GM12878 (cell line): ENCODE results near the gene GMDS. TPM values are rescaled to one million over a fixed set of nuclear protein-coding genes. Genes with fewer than 3 reads are reported as not detected.

Experiments
- ATAC-seq: fragments of 200-7000 bp; cut with Tn5 transposase; 3 replicates; pipeline ENCODE4 v1.9.1; 2020; ENCODE audit warnings: mild to moderate bottlenecking, moderate library complexity
- BruUV-seq: library from RNA; stranded (reverse); fragments of 400-500 nt; replicated peaks from 2 replicates; lab custom pipeline; 2021; lab: Mats Ljungman, UMichigan
- CTCF ChIA-PET: fragments of 300-600 bp; sonication (Branson Sonifier 250); formaldehyde crosslinking; extraction: SDS; loops from one replicate; lab custom pipeline; 2021; ENCODE audit warnings: inconsistent platforms; lab: Yijun Ruan, JAX
- POLR2A ChIA-PET: fragments of 350-600 bp; formaldehyde crosslinking; extraction: SDS; loops from one replicate; lab custom pipeline; 2021; ENCODE audit warnings: inconsistent platforms; lab: Charles Lee
- RAD21 ChIA-PET: fragments of 300-600 bp; sonication (Branson Sonifier 250); formaldehyde crosslinking; loops from one replicate; lab custom pipeline; 2023; ENCODE audit warnings: antibody characterized with exemption; ENCODE audit not compliant: unreplicated experiment; lab: Charles Lee
- SMC1A ChIA-PET: fragments of 300-600 bp; sonication (Branson Sonifier 250); formaldehyde crosslinking; loops from one replicate; lab custom pipeline; 2023; ENCODE audit not compliant: unreplicated experiment, uncharacterized antibody; lab: Charles Lee
- DNase-seq: peaks from one replicate; pipeline ENCODE4 v3.0.0-alpha.2; 2011; ENCODE audit warnings: low read depth, low spot score
- FAIRE-seq: peaks from 3 replicates; lab custom pipeline; 2011; peaks lifted over from hg19 to GRCh38; lab: Jason Lieb, UNC
- H2AFZ ChIP-seq: 2 replicates; pipeline ENCODE4 v1.6.0; 2011; ENCODE audit warnings: low read depth, low read length, control low read depth; ENCODE audit not compliant: control insufficient read depth
- H3K27ac ChIP-seq: 2 replicates; pipeline ENCODE4 v1.5.1; 2011; ENCODE audit warnings: control low read depth; ENCODE audit not compliant: control insufficient read depth, insufficient read depth
- H3K27me3 ChIP-seq, 2 experiments: replicated peaks in 1 of 2; 2 replicates each; pipeline versions ENCODE4 v1.6.0 to v1.6.1; 2011; ENCODE audit warnings: low read length in 1 of 2; ENCODE audit not compliant: control insufficient read depth in 2 of 2, insufficient read depth in 2 of 2
- H3K36me3 ChIP-seq, 2 experiments: 2 replicates each; pipeline ENCODE4 v1.5.1; 2011; ENCODE audit warnings: low read length in 1 of 2; ENCODE audit not compliant: control insufficient read depth in 2 of 2, insufficient read depth in 2 of 2
- H3K4me1 ChIP-seq: 2 replicates; pipeline ENCODE4 v1.6.1; 2011; ENCODE audit warnings: mild to moderate bottlenecking, low read length, moderate library complexity, mixed read lengths; ENCODE audit not compliant: control insufficient read depth, insufficient read depth
- H3K4me2 ChIP-seq: 2 replicates; pipeline ENCODE4 v1.6.0; 2011; ENCODE audit warnings: control low read depth; ENCODE audit not compliant: control insufficient read depth, insufficient read depth
- H3K4me3 ChIP-seq: fragments of 200-600 bp; sonication (generic); 2 replicates; pipeline ENCODE4 v1.5.1; 2016
- H3K79me2 ChIP-seq: 2 replicates; pipeline ENCODE4 v1.6.0; 2011; ENCODE audit warnings: low read length; ENCODE audit not compliant: control insufficient read depth, insufficient read depth
- H3K9ac ChIP-seq: 2 replicates; pipeline ENCODE4 v1.8.0; 2011; ENCODE audit warnings: low read length, control low read depth, mixed read lengths; ENCODE audit not compliant: control insufficient read depth, insufficient read depth
- H3K9me3 ChIP-seq: replicated peaks from 3 replicates; pipeline ENCODE4 v1.5.1; 2011; ENCODE audit warnings: mild to moderate bottlenecking, low read length; ENCODE audit not compliant: control insufficient read depth, insufficient read depth
- H4K20me1 ChIP-seq: 2 replicates; pipeline ENCODE4 v1.6.0; 2011; ENCODE audit not compliant: control insufficient read depth, insufficient read depth
- BCL11A ChIP-seq: IDR thresholded peaks from 2 replicates; pipeline ENCODE4 v1.6.1; 2011; ENCODE audit warnings: low read depth, low read length
- BCLAF1 ChIP-seq: fragments of 450-650 bp; IDR thresholded peaks from 2 replicates; pipeline ENCODE4 v1.6.1; 2017; ENCODE audit warnings: antibody characterized with exemption, mild to moderate bottlenecking, moderate library complexity
- CBX3 ChIP-seq: fragments of 200-600 bp; sonication (generic); IDR thresholded peaks from 2 replicates; pipeline ENCODE4 v1.6.1; 2016; ENCODE audit warnings: low read depth, borderline replicate concordance
- CREM ChIP-seq: IDR thresholded peaks from 2 replicates; pipeline ENCODE4 v1.6.1; 2014; ENCODE audit warnings: antibody characterized with exemption, low read depth
- DPF2 ChIP-seq: fragments of 450-650 bp; IDR thresholded peaks from 2 replicates; pipeline ENCODE4 v1.6.1; 2017; ENCODE audit warnings: mild to moderate bottlenecking
- EP300 ChIP-seq, 2 experiments: fragments of 150-350 bp in 1 of 2; IDR thresholded peaks; 2 replicates each; pipeline ENCODE4 v1.6.1; 2011 to 2012; ENCODE audit warnings: low read depth in 2 of 2, low read length in 2 of 2, borderline replicate concordance in 1 of 2, improper control_type of control experiment in 1 of 2, inconsistent platforms in 1 of 2; ENCODE audit not compliant: control insufficient read depth in 1 of 2
- GATAD2B ChIP-seq: fragments of 450-650 bp; conservative IDR thresholded peaks from 2 replicates; pipeline ENCODE4 v1.6.1; 2017; ENCODE audit warnings: low read depth, mild to moderate bottlenecking, moderate library complexity
- IRF3 ChIP-seq: fragments of 450-650 bp; IDR thresholded peaks from 2 replicates; pipeline ENCODE4 v1.6.1; 2014; ENCODE audit warnings: mild to moderate bottlenecking
- KLF5 ChIP-seq: fragments of 450-650 bp; IDR thresholded peaks from 2 replicates; pipeline ENCODE4 v1.6.1; 2014; ENCODE audit warnings: mild to moderate bottlenecking; ENCODE audit not compliant: partially characterized antibody
- MTA2 ChIP-seq: fragments of 450-650 bp; IDR thresholded peaks from 2 replicates; pipeline ENCODE4 v1.6.1; 2016; ENCODE audit warnings: low read depth, mild to moderate bottlenecking, moderate library complexity
- NFYA ChIP-seq: IDR thresholded peaks from 2 replicates; pipeline ENCODE4 v1.6.1; 2011; ENCODE audit warnings: low read depth, mild to moderate bottlenecking, low read length, improper control_type of control experiment, borderline replicate concordance
- NR2C1 ChIP-seq: fragments of 450-650 bp; IDR thresholded peaks from 2 replicates; pipeline ENCODE4 v1.6.1; 2017; ENCODE audit warnings: antibody characterized with exemption, mild to moderate bottlenecking, moderate library complexity
- PAX8 ChIP-seq: fragments of 450-650 bp; IDR thresholded peaks from 2 replicates; pipeline ENCODE4 v1.6.1; 2017; ENCODE audit warnings: mild to moderate bottlenecking, moderate library complexity
- POLR2AphosphoS2 ChIP-seq: IDR thresholded peaks from 2 replicates; pipeline ENCODE4 v1.6.1; 2011; ENCODE audit warnings: low read depth, mild to moderate bottlenecking, low read length, improper control_type of control experiment, moderate library complexity
- RAD51 ChIP-seq: fragments of 450-650 bp; IDR thresholded peaks from 2 replicates; pipeline ENCODE4 v1.6.1; 2016; ENCODE audit warnings: moderate library complexity, mild to moderate bottlenecking, inconsistent platforms
- SUPT20H ChIP-seq: IDR thresholded peaks from 2 replicates; pipeline ENCODE4 v1.6.1; 2011; ENCODE audit warnings: low read depth, mild to moderate bottlenecking, low read length, moderate library complexity, borderline replicate concordance; ENCODE audit not compliant: control insufficient read depth
- TAF1 ChIP-seq: IDR thresholded peaks from 2 replicates; pipeline ENCODE4 v1.6.1; 2011; ENCODE audit warnings: mild to moderate bottlenecking, low read depth, low read length, borderline replicate concordance
- TARDBP ChIP-seq: IDR thresholded peaks from 2 replicates; pipeline ENCODE4 v1.6.1; 2016; ENCODE audit warnings: borderline replicate concordance
- YBX1 ChIP-seq: fragments of 450-650 bp; IDR thresholded peaks from 2 replicates; pipeline ENCODE4 v1.6.1; 2016; ENCODE audit warnings: antibody characterized with exemption
- ZNF384 ChIP-seq: IDR thresholded peaks from 2 replicates; pipeline ENCODE4 v1.6.1; 2012; ENCODE audit warnings: low read depth, mild to moderate bottlenecking, low read length, improper control_type of control experiment, borderline replicate concordance
- WGBS: methylation state at CpG from one replicate; pipeline ENCODE4 v1.1.6; 2016; ENCODE audit warnings: low lambda C conversion rate; ENCODE audit not compliant: insufficient replicate concordance, insufficient coverage; ENCODE audit errors: missing lambda C conversion rate; 5-methylcytosine and 5-hydroxymethylcytosine counted together
- in situ Hi-C: fragments of 300-500 bp; cut with MboI; formaldehyde crosslinking; loops from 9 replicates; pipeline ENCODE4 v1.14.3; 2018; ENCODE audit warnings: mixed read lengths
- intact Hi-C: fragments of 100-400 bp; cut with micrococcal nuclease; formaldehyde crosslinking; loops from one replicate; pipeline ENCODE4 v1.14.2; 2022; ENCODE audit not compliant: unreplicated experiment
- polyA plus RNA-seq, 11 experiments: library from polyadenylated mRNA; depleted of rRNA in 4 of 11; unstranded in 6 of 11; stranded (reverse) in 5 of 11; fragments of >200 nt; fragmentation: Nextera tagmentation in 4 of 11; fragmentation: Illumina TruSeq in 1 of 11; extraction: Ambion mirVana in 4 of 11; extraction: Trizol in 1 of 11; gene quantifications; 1 replicate in 1 of 11; 2 replicates in 10 of 11; pipeline versions ENCODE4 v1.2.1 to v1.2.3, GENCODE V29; 2011 to 2016; ENCODE audit warnings: inconsistent platforms in 2 of 11, missing spikeins in 2 of 11, low read depth in 1 of 11
- total RNA-seq, 4 experiments: library from RNA; depleted of rRNA in 3 of 4; stranded (reverse); fragments of >200 nt in 3 of 4; fragmentation: Illumina TruSeq in 1 of 4; extraction: Trizol in 1 of 4; gene quantifications; 2 replicates each; pipeline versions ENCODE4 v1.2.1 to v1.2.3, GENCODE V29; 2013 to 2021
- TF ChIP-seq, protein P1 (sequence below): fragments of 450-650 bp; IDR thresholded peaks from 2 replicates; pipeline ENCODE4 v1.6.1; 2017; ENCODE audit warnings: borderline replicate concordance

The GMDS gene
- total and polyA plus RNA-seq, 10 of the 15 experiments (the other 5 are each of a cell fraction or from before 2014, with no cell fraction given) = 0.61 to 53.8 (median 29.3) TPM

- TF ChIP-seq CBX3 = no peak
These were observed 315.0 kb downstream of the GMDS start (continued) for GRCh38 chr6:1930356-1930755.

DNA sequence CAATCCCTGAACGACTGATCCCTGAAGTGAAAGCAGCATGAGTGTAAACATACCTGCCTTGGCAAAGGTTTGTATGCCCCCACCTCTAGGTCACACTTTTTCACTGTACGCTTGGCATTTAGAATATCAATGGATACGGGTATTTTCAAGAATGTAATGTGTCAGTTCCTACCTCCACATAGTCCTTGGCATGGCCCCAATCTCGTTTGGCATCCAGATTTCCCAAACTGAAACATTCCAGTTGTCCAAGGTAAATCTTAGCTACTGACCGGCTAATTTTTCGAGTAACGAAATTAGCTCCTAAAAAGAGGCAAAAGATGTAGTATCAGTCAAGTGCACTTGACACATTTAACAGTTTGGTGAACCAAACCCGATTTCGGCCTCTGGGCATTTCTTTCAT lies 315.5 kb downstream of the GMDS start:
- BruUV-seq = no TSS peak
- Histone ChIP-seq H3K36me3 (no peaks in the 10 kb centered on the region), H3K27me3 (no peaks in the 10 kb centered on the region), H4K20me1 (no peaks in the 10 kb centered on the region), H3K4me1 (no peaks in the 10 kb centered on the region), H3K9ac (no peak overlapping the region), H3K4me2 (no peak overlapping the region), H3K79me2 (no peaks in the 10 kb centered on the region), H3K4me3 (no peak overlapping the region), H3K9me3 (no peaks in the 10 kb centered on the region; the same call in 1 of the 3 replicates), H2AFZ (no peak overlapping the region), H3K27ac (no peak overlapping the region)
- TF ChIP-seq TARDBP (no peak), KLF5 (no peak), BCL11A (no peak), YBX1 (no peak), GATAD2B (no peak), IRF3 (no peak), SUPT20H (no peak), PAX8 (no peak), EP300 (IDR thresholded peaks at IDR 0.05; ENCODE audit: borderline replicate concordance in 1 of 2, control insufficient read depth in 1 of 2, low read depth in 2 of 2, low read length in 2 of 2) (no peak), MTA2 (no peak), BCLAF1 (no peak), CREM (no peak), DPF2 (no peak), NFYA (no peak), NR2C1 (no peak), TAF1 (no peak), RAD51 (no peak), POLR2AphosphoS2 (no peak), ZNF384 (no peak)
- TF ChIP-seq, protein P1, sequence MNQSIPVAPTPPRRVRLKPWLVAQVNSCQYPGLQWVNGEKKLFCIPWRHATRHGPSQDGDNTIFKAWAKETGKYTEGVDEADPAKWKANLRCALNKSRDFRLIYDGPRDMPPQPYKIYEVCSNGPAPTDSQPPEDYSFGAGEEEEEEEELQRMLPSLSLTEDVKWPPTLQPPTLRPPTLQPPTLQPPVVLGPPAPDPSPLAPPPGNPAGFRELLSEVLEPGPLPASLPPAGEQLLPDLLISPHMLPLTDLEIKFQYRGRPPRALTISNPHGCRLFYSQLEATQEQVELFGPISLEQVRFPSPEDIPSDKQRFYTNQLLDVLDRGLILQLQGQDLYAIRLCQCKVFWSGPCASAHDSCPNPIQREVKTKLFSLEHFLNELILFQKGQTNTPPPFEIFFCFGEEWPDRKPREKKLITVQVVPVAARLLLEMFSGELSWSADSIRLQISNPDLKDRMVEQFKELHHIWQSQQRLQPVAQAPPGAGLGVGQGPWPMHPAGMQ = no peak
- WGBS = 91% methylated on average over 9 of the region's 9 CpGs
- CTCF ChIA-PET = no interaction called here
- no peak for ATAC-seq
- POLR2A ChIA-PET = no interaction called here
- FAIRE-seq = no peak
- in situ Hi-C loops = no loop called here
- DNase-seq = no peak
- SMC1A ChIA-PET = interaction anchor here (0.6 to 1.6 kb wide), 4 partner anchors 13 to 1067 kb away, joined by 3 read pairs; no protein-coding TSS in a partner anchor
- intact Hi-C loops = no loop called here
- RAD21 ChIA-PET = no interaction called here
